IMR-90 (cell line): ENCODE measurements around the gene SASH1.

ENCODE experiments used
- BHLHE40 ChIP-seq: fragments of 150-350 bp; IDR thresholded peaks from 2 replicates; pipeline ENCODE4 v1.6.1; 2016; ENCODE audit warnings: mild to moderate bottlenecking, low read depth, low read length
- CEBPB ChIP-seq: IDR thresholded peaks from 2 replicates; pipeline ENCODE4 v1.6.1; 2012; ENCODE audit warnings: low read depth, low read length, improper control_type of control experiment
- CHD1 ChIP-seq: IDR thresholded peaks from 2 replicates; pipeline ENCODE4 v1.6.1; 2012; ENCODE audit warnings: low read depth, low read length, improper control_type of control experiment
- ELK1 ChIP-seq: fragments of 150-350 bp; IDR thresholded peaks from 2 replicates; pipeline ENCODE4 v1.6.1; 2016; ENCODE audit warnings: low read depth, mild to moderate bottlenecking, low read length, moderate library complexity, borderline replicate concordance
- FOS ChIP-seq: fragments of 150-350 bp; IDR thresholded peaks from 2 replicates; pipeline ENCODE4 v1.6.1; 2016; ENCODE audit warnings: low read depth, low read length
- MAZ ChIP-seq: IDR thresholded peaks from 2 replicates; pipeline ENCODE4 v1.6.1; 2012; ENCODE audit warnings: low read depth, mild to moderate bottlenecking, low read length, improper control_type of control experiment, moderate library complexity, borderline replicate concordance
- MXI1 ChIP-seq: IDR thresholded peaks from 2 replicates; pipeline ENCODE4 v1.6.1; 2012; ENCODE audit warnings: low read depth, mild to moderate bottlenecking, low read length, moderate library complexity, borderline replicate concordance
- POLR2A ChIP-seq: IDR thresholded peaks from 2 replicates; pipeline ENCODE4 v1.6.1; 2012; ENCODE audit warnings: mild to moderate bottlenecking, low read depth, low read length
- RAD21 ChIP-seq: IDR thresholded peaks from 2 replicates; pipeline ENCODE4 v1.6.1; 2012; ENCODE audit warnings: low read length, improper control_type of control experiment
- RFX5 ChIP-seq: IDR thresholded peaks from 2 replicates; pipeline ENCODE4 v1.8.0; 2012; ENCODE audit warnings: low read depth, mild to moderate bottlenecking, low read length, moderate library complexity
- SMC3 ChIP-seq: fragments of 150-350 bp; IDR thresholded peaks from 2 replicates; pipeline ENCODE4 v1.6.1; 2016; ENCODE audit warnings: low read depth, mild to moderate bottlenecking, antibody characterized with exemption, low read length, moderate library complexity
- TF ChIP-seq, protein P1 (sequence below): conservative IDR thresholded peaks from 2 replicates; pipeline ENCODE4 v1.5.1; 2012; ENCODE audit warnings: mild to moderate bottlenecking, low read depth, low read length, improper control_type of control experiment
- TF ChIP-seq, protein P2 (sequence below): fragments of 150-350 bp; IDR thresholded peaks from 2 replicates; pipeline ENCODE4 v1.6.1; 2017; ENCODE audit warnings: mild to moderate bottlenecking, antibody characterized with exemption, low read length, low read depth

GRCh38 chr6:148307405-148307804 is 35.2 kb upstream of the SASH1 start:
- TF ChIP-seq, protein P1, sequence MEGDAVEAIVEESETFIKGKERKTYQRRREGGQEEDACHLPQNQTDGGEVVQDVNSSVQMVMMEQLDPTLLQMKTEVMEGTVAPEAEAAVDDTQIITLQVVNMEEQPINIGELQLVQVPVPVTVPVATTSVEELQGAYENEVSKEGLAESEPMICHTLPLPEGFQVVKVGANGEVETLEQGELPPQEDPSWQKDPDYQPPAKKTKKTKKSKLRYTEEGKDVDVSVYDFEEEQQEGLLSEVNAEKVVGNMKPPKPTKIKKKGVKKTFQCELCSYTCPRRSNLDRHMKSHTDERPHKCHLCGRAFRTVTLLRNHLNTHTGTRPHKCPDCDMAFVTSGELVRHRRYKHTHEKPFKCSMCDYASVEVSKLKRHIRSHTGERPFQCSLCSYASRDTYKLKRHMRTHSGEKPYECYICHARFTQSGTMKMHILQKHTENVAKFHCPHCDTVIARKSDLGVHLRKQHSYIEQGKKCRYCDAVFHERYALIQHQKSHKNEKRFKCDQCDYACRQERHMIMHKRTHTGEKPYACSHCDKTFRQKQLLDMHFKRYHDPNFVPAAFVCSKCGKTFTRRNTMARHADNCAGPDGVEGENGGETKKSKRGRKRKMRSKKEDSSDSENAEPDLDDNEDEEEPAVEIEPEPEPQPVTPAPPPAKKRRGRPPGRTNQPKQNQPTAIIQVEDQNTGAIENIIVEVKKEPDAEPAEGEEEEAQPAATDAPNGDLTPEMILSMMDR, result no peak
- TF ChIP-seq MXI1 (no peak), MAZ (no peak), POLR2A (no peak), CEBPB (no peak), FOS (no peak), SMC3 (no peak), ELK1 (no peak), CHD1 (no peak), RFX5 (no peak), RAD21 (no peak), BHLHE40 (no peak)
- TF ChIP-seq, protein P2, sequence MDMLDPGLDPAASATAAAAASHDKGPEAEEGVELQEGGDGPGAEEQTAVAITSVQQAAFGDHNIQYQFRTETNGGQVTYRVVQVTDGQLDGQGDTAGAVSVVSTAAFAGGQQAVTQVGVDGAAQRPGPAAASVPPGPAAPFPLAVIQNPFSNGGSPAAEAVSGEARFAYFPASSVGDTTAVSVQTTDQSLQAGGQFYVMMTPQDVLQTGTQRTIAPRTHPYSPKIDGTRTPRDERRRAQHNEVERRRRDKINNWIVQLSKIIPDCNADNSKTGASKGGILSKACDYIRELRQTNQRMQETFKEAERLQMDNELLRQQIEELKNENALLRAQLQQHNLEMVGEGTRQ, result no peak
